ENCODE results near the gene CDK14. TPM values are rescaled to one million over a fixed set of nuclear protein-coding genes. Genes with fewer than 3 reads are reported as not detected.

CDK14 gene
- total RNA-seq, 4 donors from 2014 or later, result 0.18 to 74.3 (median 7.3) TPM

- no peak overlapping the region for H3K4me3 ChIP-seq
- H3K9me3 ChIP-seq, result no peaks in the 10 kb centered on the region
- H3K27ac ChIP-seq, result no peak overlapping the region
- H3K4me1 ChIP-seq, result no peaks in the 10 kb centered on the region
- TF ChIP-seq POLR2A (IDR thresholded peaks at IDR 0.05) (no peak), CTCF (IDR thresholded peaks at IDR 0.05) (no peak)
- H3K27me3 ChIP-seq, result no peaks in the 10 kb centered on the region
- DNase-seq, result no peak
- H3K36me3 ChIP-seq, result no peaks in the 10 kb centered on the region
These were observed 651.4 kb downstream of the CDK14 start for GRCh38 chr7:91247500-91247899.

DNA sequence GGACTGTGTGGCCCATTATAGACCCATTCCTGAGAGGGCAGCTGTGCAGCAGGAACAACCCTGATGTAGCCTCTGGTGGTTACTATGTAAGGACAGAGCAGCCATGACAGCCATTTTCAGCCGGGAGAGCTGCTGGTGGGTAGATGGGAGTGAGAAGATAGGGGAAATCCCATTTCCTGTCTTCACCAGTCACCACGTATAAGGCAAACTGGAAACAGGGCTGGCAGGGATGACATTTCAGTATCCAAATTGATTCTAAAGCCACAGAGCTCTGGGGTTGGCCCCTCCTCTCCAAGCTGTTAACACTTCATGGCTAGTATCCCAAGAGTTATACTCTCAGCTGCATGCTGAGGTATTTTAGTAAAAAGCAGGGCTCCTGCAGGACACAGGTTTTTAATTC lies 652.9 kb downstream of the CDK14 start:
- no peak overlapping the region for H3K27ac ChIP-seq
- no peaks in the 10 kb centered on the region for H3K27me3 ChIP-seq
- DNase-seq, result no peak
- TF ChIP-seq POLR2A (IDR thresholded peaks at IDR 0.05) (no peak), CTCF (IDR thresholded peaks at IDR 0.05) (no peak)
- H3K9me3 ChIP-seq, result no peaks in the 10 kb centered on the region
- no peak overlapping the region for H3K4me3 ChIP-seq
- H3K36me3 ChIP-seq, result no peaks in the 10 kb centered on the region
- no peaks in the 10 kb centered on the region for H3K4me1 ChIP-seq

DNA sequence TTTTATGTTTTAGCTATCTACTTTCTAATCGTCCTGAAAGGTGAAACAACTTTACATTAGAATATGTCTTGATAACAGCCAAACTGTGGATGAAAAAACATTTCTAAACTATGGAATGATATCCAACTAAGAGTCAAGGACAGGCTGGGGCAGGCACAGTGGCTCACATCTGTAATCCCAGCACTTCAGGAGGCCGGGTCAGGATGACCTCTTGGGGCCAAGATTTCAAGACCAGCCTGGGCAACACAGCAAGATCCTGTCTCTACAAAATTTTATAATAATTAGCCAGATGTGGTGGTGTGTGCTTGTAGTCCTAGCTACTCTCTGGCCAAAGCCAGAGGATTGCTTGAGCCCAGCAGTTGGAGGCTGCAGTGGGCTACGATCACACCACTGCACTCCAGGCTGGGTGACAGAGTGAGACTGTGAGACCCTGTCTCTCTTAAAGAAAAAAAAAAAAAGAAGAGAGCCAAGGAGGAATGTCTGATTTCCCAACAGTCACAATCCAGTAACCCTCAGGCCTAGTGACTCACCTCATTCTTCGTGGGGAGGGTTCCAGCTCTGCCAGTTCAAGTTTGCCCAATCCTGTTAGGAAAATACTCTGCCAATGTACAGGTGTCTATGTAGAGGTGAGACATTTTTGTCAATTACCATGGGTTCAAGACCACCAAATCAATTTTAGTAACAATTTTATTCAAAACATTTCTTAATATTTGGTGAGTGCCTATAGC lies 653.5 kb downstream of the CDK14 start:
- TF ChIP-seq CTCF (IDR thresholded peaks at IDR 0.05), result no peak
- Histone ChIP-seq H3K4me1 (no peaks in the 10 kb centered on the region), H3K27ac (no peak overlapping the region), H3K4me3 (no peak overlapping the region), H3K9me3 (no peaks in the 10 kb centered on the region), H3K36me3 (no peaks in the 10 kb centered on the region), H3K27me3 (no peaks in the 10 kb centered on the region)
- no peak for DNase-seq

DNA sequence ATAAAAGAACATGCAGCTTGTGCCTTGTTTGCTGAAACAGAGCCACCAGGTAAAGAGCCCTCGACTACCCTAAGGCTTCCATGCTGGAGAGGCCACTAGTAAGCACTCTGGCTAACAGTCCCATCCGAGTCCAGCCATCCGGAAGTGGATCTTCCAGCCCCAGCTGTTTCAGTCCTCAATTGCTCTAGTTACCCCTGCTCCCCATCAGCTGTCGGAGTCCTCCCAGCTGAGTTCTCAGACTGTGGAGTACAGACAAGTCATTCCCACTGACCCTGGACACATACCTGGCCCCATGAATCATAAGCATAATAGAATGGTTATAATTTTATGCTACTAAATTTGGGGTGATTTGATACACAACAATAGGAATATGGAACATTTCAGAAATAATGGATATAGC lies 654.6 kb downstream of the CDK14 start:
- Histone ChIP-seq H3K27me3 (no peaks in the 10 kb centered on the region), H3K36me3 (no peaks in the 10 kb centered on the region), H3K4me3 (no peak overlapping the region), H3K4me1 (no peaks in the 10 kb centered on the region), H3K9me3 (peaks cover 0 to under 1% (median 0%) of the 10 kb centered on the region in 4 donors), H3K27ac (no peak overlapping the region)
- TF ChIP-seq CTCF (IDR thresholded peaks at IDR 0.05) (no peak), POLR2A (IDR thresholded peaks at IDR 0.05) (no peak)
- DNase-seq, result no peak

GRCh38 chr7:91251877-91252276 lies 655.8 kb downstream of the CDK14 start:
- no peak overlapping the region for H3K4me3 ChIP-seq
- no peak for TF ChIP-seq CTCF (IDR thresholded peaks at IDR 0.05)
- TF ChIP-seq POLR2A (IDR thresholded peaks at IDR 0.05), result no peak
- no peaks in the 10 kb centered on the region for H3K36me3 ChIP-seq
- no peak overlapping the region for H3K27ac ChIP-seq
- peaks cover 0 to 4% (median 1%) of the 10 kb centered on the region in 4 donors for H3K9me3 ChIP-seq
- H3K4me1 ChIP-seq, result no peaks in the 10 kb centered on the region
- DNase-seq, result no peak
- no peaks in the 10 kb centered on the region for H3K27me3 ChIP-seq

Other genes with a start within 250 kb of the CDK14 start
- gene GTPBP10, start 249.6 kb upstream of the CDK14 start, total RNA-seq, result 10 to 100 TPM; 11.6 to 24.8 (median 17.8) TPM
- gene CLDN12, start 192.9 kb upstream of the CDK14 start, total RNA-seq, result 10 to 100 TPM; 13.2 to 66.9 (median 49.0) TPM
- gene PTTG1IP2, start 126.7 kb upstream of the CDK14 start, total RNA-seq, result not detected